K562 (cell line): ENCODE data around the gene AP3S2. TPM values are rescaled to one million over a fixed set of nuclear protein-coding genes. Genes with fewer than 3 reads are reported as not detected.

ENCODE experiments used
- ARID2 ChIP-seq: fragments of 450-650 bp; IDR thresholded peaks from 2 replicates; pipeline ENCODE4 v1.6.1; 2017; ENCODE audit warnings: antibody characterized with exemption, mild to moderate bottlenecking
- ATF7 ChIP-seq: fragments of 450-650 bp; IDR thresholded peaks from 2 replicates; pipeline ENCODE4 v1.7.1; 2014; ENCODE audit warnings: mild to moderate bottlenecking, moderate library complexity
- BRD4 ChIP-seq: fragments of 200-600 bp; sonication (generic); IDR thresholded peaks from 2 replicates; pipeline ENCODE4 v1.6.1; 2017; ENCODE audit warnings: inconsistent platforms
- HSF4 ChIP-seq: fragments of 250-450 bp; sonication (Bioruptor Pico); IDR thresholded peaks from 2 replicates; pipeline ENCODE4 v2.1.2; 2022; ENCODE audit warnings: mild to moderate bottlenecking, moderate library complexity, borderline replicate concordance
- MGA ChIP-seq: fragments of 450-650 bp; IDR thresholded peaks from 2 replicates; pipeline ENCODE4 v1.6.1; 2016; ENCODE audit warnings: mild to moderate bottlenecking, moderate library complexity
- NR2C1 ChIP-seq, 2 experiments: fragments of 450-650 bp; IDR thresholded peaks; 2 replicates each; pipeline ENCODE4 v1.6.1; 2017; ENCODE audit warnings: mild to moderate bottlenecking in 2 of 2, antibody characterized with exemption in 1 of 2, inconsistent platforms in 1 of 2, missing compliant biosample characterization in 1 of 2, missing genetic modification characterization in 1 of 2
- PHF20 ChIP-seq: fragments of 450-650 bp; IDR thresholded peaks from 2 replicates; pipeline ENCODE4 v1.6.1; 2018; ENCODE audit not compliant: partially characterized antibody
- RAD21 ChIP-seq, 2 experiments: fragments of 250-450 bp in 1 of 2; fragments of 450-650 bp in 1 of 2; sonication (Bioruptor Pico) in 1 of 2; formaldehyde crosslinking in 1 of 2; IDR thresholded peaks in 1 of 2; conservative IDR thresholded peaks in 1 of 2; 2 replicates each; pipeline versions ENCODE4 v1.4.0 to v1.8.0; 2020 to 2022; ENCODE audit warnings: mild to moderate bottlenecking in 2 of 2, moderate library complexity in 1 of 2
- RB1 ChIP-seq: fragments of 450-650 bp; IDR thresholded peaks from 2 replicates; pipeline ENCODE4 v1.6.1; 2017; ENCODE audit warnings: low read depth, mild to moderate bottlenecking
- RHOXF2B ChIP-seq: fragments of 250-450 bp; sonication (Bioruptor Pico); conservative IDR thresholded peaks from 2 replicates; pipeline ENCODE4 v1.5.1; 2021
- SREBF2 ChIP-seq: sonication (generic); formaldehyde crosslinking; IDR thresholded peaks from 2 replicates; pipeline ENCODE4 v1.4.0; 2020; ENCODE audit warnings: mild to moderate bottlenecking, missing genetic modification reagents
- TAF15 ChIP-seq: fragments of 200-400 bp; formaldehyde crosslinking; IDR thresholded peaks from 2 replicates; pipeline ENCODE4 v1.6.1; 2017; ENCODE audit warnings: mild to moderate bottlenecking, low read depth, low read length, moderate library complexity
- TAF9B ChIP-seq: fragments of 450-650 bp; IDR thresholded peaks from 2 replicates; pipeline ENCODE4 v1.6.1; 2018; ENCODE audit warnings: mild to moderate bottlenecking; ENCODE audit not compliant: partially characterized antibody
- YBX1 ChIP-seq: fragments of 450-650 bp; IDR thresholded peaks from 2 replicates; pipeline ENCODE4 v1.7.1; 2016; ENCODE audit warnings: mild to moderate bottlenecking
- ZC3H11A ChIP-seq: IDR thresholded peaks from 2 replicates; pipeline ENCODE4 v1.6.1; 2012; ENCODE audit warnings: low read depth, low read length, improper control_type of control experiment
- ZNF316 ChIP-seq: fragments of 450-650 bp; IDR thresholded peaks from 2 replicates; pipeline ENCODE4 v1.6.1; 2016
- ZNF830 ChIP-seq: fragments of 250-450 bp; sonication (Bioruptor Pico); IDR thresholded peaks from 2 replicates; pipeline ENCODE4 v1.5.0; 2021; ENCODE audit warnings: mild to moderate bottlenecking
- polyA plus RNA-seq, 8 experiments: library from polyadenylated mRNA; depleted of rRNA in 4 of 8; stranded (reverse) in 5 of 8; unstranded in 3 of 8; fragments of >200 nt; fragmentation: Nextera tagmentation in 2 of 8; fragmentation: Illumina TruSeq in 1 of 8; extraction: Ambion mirVana in 2 of 8; extraction: Trizol in 1 of 8; gene quantifications; 2 replicates each; pipeline versions ENCODE4 v1.2.1 to v1.2.3, GENCODE V29; 2011 to 2014; ENCODE audit warnings: inconsistent platforms in 1 of 8, missing spikeins in 1 of 8
- total RNA-seq, 7 experiments: library from RNA; depleted of rRNA in 6 of 7; stranded (reverse); fragments of >200 nt in 6 of 7; fragmentation: Illumina TruSeq in 2 of 7; extraction: Trizol in 2 of 7; gene quantifications; 2 replicates each; pipeline versions ENCODE4 v1.2.1 to v1.2.3, GENCODE V29; 2011 to 2021; ENCODE audit warnings: low replicate concordance in 1 of 7

Gene AP3S2
- total and polyA plus RNA-seq, 9 of the 15 experiments (the other 6 are each of a cell fraction or from before 2014, with no cell fraction given), result 16.4 to 54.1 (median 37.4) TPM

GRCh38 chr15:89893696-89894447, at the start of gene AP3S2 (continued):
- TF ChIP-seq TAF9B (peak; percentile 98), YBX1 (no peak), BRD4 (peak; percentile 72), RB1 (peak; percentile 96), TAF15 (no peak), PHF20 (peak; percentile 96), HSF4 (no peak), ZNF316 (peak; percentile 22; the same call in 1 of the 2 replicates), RAD21 (CRISPR knock-in tag; conservative IDR thresholded peaks at IDR 0.05 in 1 of 2, IDR thresholded peaks at IDR 0.05 in 1 of 2) (peak; percentile 16 to 24; a peak in 3 of 4 replicates), NR2C1 (IDR thresholded peaks at IDR 0.05) (peak; percentile 95), NR2C1 (tag; IDR thresholded peaks at IDR 0.05) (peak; percentile 97), ZC3H11A (peak; percentile 82), RHOXF2B (CRISPR knock-in tag) (no peak), ZNF830 (CRISPR knock-in tag) (no peak), MGA (peak; percentile 96), ARID2 (no peak), SREBF2 (CRISPR knock-in tag) (0 out of 2 replicates have a peak, but pooled peaks have one; percentile 60), ATF7 (peak; percentile 88)
